GM23248 (cell line): Measurements from ENCODE around the gene KRT78.

Experiments used
- EZH2 ChIP-seq: fragments of 200-600 bp; sonication (generic); IDR thresholded peaks from 2 replicates; pipeline ENCODE4 v1.6.1; 2018; ENCODE audit warnings: antibody characterized with exemption, mild to moderate bottlenecking; ENCODE audit not compliant: insufficient read depth, poor library complexity, severe bottlenecking
- EZH2phosphoT487 ChIP-seq: fragments of 200-600 bp; sonication (generic); IDR thresholded peaks from 2 replicates; pipeline ENCODE4 v1.6.1; 2018; ENCODE audit warnings: antibody characterized with exemption, moderate library complexity, mild to moderate bottlenecking, low read depth; ENCODE audit not compliant: insufficient read depth

GRCh38 chr12:52790427-52791270 lies 58.1 kb downstream of the KRT78 start:
- TF ChIP-seq EZH2 (no peak), EZH2phosphoT487 (no peak)
